ENCODE measurements around the gene AMBP. TPM values are rescaled to one million over a fixed set of nuclear protein-coding genes. Genes with fewer than 3 reads are reported as not detected.
"Not testable (repeated sequence)": the region's sequence is repeated elsewhere in the genome, so short reads cannot be mapped to it uniquely, and the experiment has no call there.

Gene AMBP
- total RNA-seq, 3 donors from 2014 or later (not counting 1 experiment from before 2014, with no cell fraction given), result not detected

- peaks cover 6% of the 10 kb centered on the region for H3K36me3 ChIP-seq (ENCODE audit: control insufficient read depth, insufficient read depth, low read length)
- intact Hi-C loops (cut with micrococcal nuclease), result no loop called here
- DNase-seq, result no peak
- Mint-ChIP-seq H3K4me1 (no peaks in the 10 kb centered on the region), H3K27me3 (ENCODE audit: low read depth in 2 of 2) (no peaks in the 10 kb centered on the region), H3K27ac (no peak overlapping the region), H3K36me3 (no peaks in the 10 kb centered on the region), H3K4me3 (no peak overlapping the region), H3K9me3 (no peaks in the 10 kb centered on the region)
- no peak overlapping the region for H3K27ac ChIP-seq (ENCODE audit: low read length)
- H3K4me1 ChIP-seq (ENCODE audit: control insufficient read depth, insufficient read depth, low read length), result no peaks in the 10 kb centered on the region
- no peaks in the 10 kb centered on the region for H3K9me3 ChIP-seq (ENCODE audit: control insufficient read depth, insufficient read depth, low read length)
- TF ChIP-seq, protein P1, sequence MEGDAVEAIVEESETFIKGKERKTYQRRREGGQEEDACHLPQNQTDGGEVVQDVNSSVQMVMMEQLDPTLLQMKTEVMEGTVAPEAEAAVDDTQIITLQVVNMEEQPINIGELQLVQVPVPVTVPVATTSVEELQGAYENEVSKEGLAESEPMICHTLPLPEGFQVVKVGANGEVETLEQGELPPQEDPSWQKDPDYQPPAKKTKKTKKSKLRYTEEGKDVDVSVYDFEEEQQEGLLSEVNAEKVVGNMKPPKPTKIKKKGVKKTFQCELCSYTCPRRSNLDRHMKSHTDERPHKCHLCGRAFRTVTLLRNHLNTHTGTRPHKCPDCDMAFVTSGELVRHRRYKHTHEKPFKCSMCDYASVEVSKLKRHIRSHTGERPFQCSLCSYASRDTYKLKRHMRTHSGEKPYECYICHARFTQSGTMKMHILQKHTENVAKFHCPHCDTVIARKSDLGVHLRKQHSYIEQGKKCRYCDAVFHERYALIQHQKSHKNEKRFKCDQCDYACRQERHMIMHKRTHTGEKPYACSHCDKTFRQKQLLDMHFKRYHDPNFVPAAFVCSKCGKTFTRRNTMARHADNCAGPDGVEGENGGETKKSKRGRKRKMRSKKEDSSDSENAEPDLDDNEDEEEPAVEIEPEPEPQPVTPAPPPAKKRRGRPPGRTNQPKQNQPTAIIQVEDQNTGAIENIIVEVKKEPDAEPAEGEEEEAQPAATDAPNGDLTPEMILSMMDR (IDR thresholded peaks at IDR 0.05), result no peak
- H3K27me3 ChIP-seq (ENCODE audit: control insufficient read depth, insufficient read depth, low read length), result no peaks in the 10 kb centered on the region
- no peak for ATAC-seq
- no peak overlapping the region for H3K4me3 ChIP-seq (ENCODE audit: low read length)
- whole genome bisulfite sequencing (ENCODE audit: insufficient coverage), result 88% methylated on average over 3 of the region's 3 CpGs
Measured at GRCh38 chr9:114047717-114048116, 30.4 kb downstream of the AMBP start.

- ATAC-seq (no peak), DNase-seq (no peak)
- TF ChIP-seq, protein P1 (IDR thresholded peaks at IDR 0.05), result no peak
- Mint-ChIP-seq H3K9me3 (no peaks in the 10 kb centered on the region), H3K36me3 (no peaks in the 10 kb centered on the region), H3K27ac (no peak overlapping the region), H3K27me3 (ENCODE audit: low read depth in 2 of 2) (no peaks in the 10 kb centered on the region), H3K4me3 (no peak overlapping the region), H3K4me1 (no peaks in the 10 kb centered on the region)
- WGBS (ENCODE audit: insufficient coverage), result 71% methylated on average over 1 of the region's 1 CpG
- Histone ChIP-seq H3K9me3 (ENCODE audit: control insufficient read depth, insufficient read depth, low read length) (no peaks in the 10 kb centered on the region), H3K27ac (ENCODE audit: low read length) (no peak overlapping the region), H3K4me3 (ENCODE audit: low read length) (no peak overlapping the region), H3K4me1 (ENCODE audit: control insufficient read depth, insufficient read depth, low read length) (no peaks in the 10 kb centered on the region), H3K36me3 (ENCODE audit: control insufficient read depth, insufficient read depth, low read length) (peaks cover 6% of the 10 kb centered on the region), H3K27me3 (ENCODE audit: control insufficient read depth, insufficient read depth, low read length) (no peaks in the 10 kb centered on the region)
- intact Hi-C loops (cut with micrococcal nuclease), result no loop called here
Measured at GRCh38 chr9:114046875-114047274, 31.2 kb downstream of the AMBP start.

- H3K4me1 Mint-ChIP-seq, result no peaks in the 10 kb centered on the region
- H3K27me3 Mint-ChIP-seq (ENCODE audit: low read depth in 2 of 2), result no peaks in the 10 kb centered on the region
- ATAC-seq (no peak), DNase-seq (no peak)
- Histone ChIP-seq H3K36me3 (ENCODE audit: control insufficient read depth, insufficient read depth, low read length) (peaks cover 6% of the 10 kb centered on the region), H3K4me3 (ENCODE audit: low read length) (no peak overlapping the region), H3K27me3 (ENCODE audit: control insufficient read depth, insufficient read depth, low read length) (no peaks in the 10 kb centered on the region), H3K9me3 (ENCODE audit: control insufficient read depth, insufficient read depth, low read length) (no peaks in the 10 kb centered on the region), H3K4me1 (ENCODE audit: control insufficient read depth, insufficient read depth, low read length) (no peaks in the 10 kb centered on the region), H3K27ac (ENCODE audit: low read length) (no peak overlapping the region)
- H3K27ac Mint-ChIP-seq, result no peak overlapping the region
- H3K9me3 Mint-ChIP-seq, result no peaks in the 10 kb centered on the region
- 98% methylated on average over 4 of the region's 4 CpGs for WGBS (ENCODE audit: insufficient coverage)
- intact Hi-C loops (cut with micrococcal nuclease), result no loop called here
- no peak overlapping the region for H3K4me3 Mint-ChIP-seq
- TF ChIP-seq, protein P1 (IDR thresholded peaks at IDR 0.05), result no peak
- H3K36me3 Mint-ChIP-seq, result no peaks in the 10 kb centered on the region
Measured at GRCh38 chr9:114046237-114046755, 31.8 kb downstream of the AMBP start.

- intact Hi-C loops (cut with micrococcal nuclease); H3K27me3 Mint-ChIP-seq (ENCODE audit: low read depth in 2 of 2); H3K27me3 ChIP-seq (ENCODE audit: control insufficient read depth, insufficient read depth, low read length); H3K9me3 ChIP-seq (ENCODE audit: control insufficient read depth, insufficient read depth, low read length); H3K36me3 ChIP-seq (ENCODE audit: control insufficient read depth, insufficient read depth, low read length); H3K9me3 Mint-ChIP-seq; H3K4me3 ChIP-seq (ENCODE audit: low read length); H3K36me3 Mint-ChIP-seq; DNase-seq; H3K27ac ChIP-seq (ENCODE audit: low read length); H3K27ac Mint-ChIP-seq; ATAC-seq; H3K4me1 Mint-ChIP-seq; H3K4me1 ChIP-seq (ENCODE audit: control insufficient read depth, insufficient read depth, low read length); H3K4me3 Mint-ChIP-seq: not testable (repeated sequence)
Measured at GRCh38 chr9:114043660-114044059, 34.4 kb downstream of the AMBP start.

Measured in natural killer cell (primary cell).